ENCODE results near the gene KCNJ2.

KCNJ2 gene

GRCh38 chr17:70165383-70165782 lies 3.9 kb upstream of the KCNJ2 start:
- no peak overlapping the region for H3K4me3 ChIP-seq (ENCODE audit: low read depth, low read length, poor library complexity, severe bottlenecking)
- no peaks in the 10 kb centered on the region for H3K9me2 ChIP-seq (ENCODE audit: low read depth, low read length)
- peaks cover 21% of the 10 kb centered on the region for H3K4me1 ChIP-seq (ENCODE audit: insufficient read depth, low read length, severe bottlenecking)
- no peaks in the 10 kb centered on the region for H3K9me3 ChIP-seq (ENCODE audit: low read length)
- H3K27ac ChIP-seq (ENCODE audit: low read depth, low read length, poor library complexity, severe bottlenecking), result no peak overlapping the region
- no peak overlapping the region for H3K4me2 ChIP-seq (ENCODE audit: low read length)
- no peaks in the 10 kb centered on the region for H3K36me3 ChIP-seq (ENCODE audit: insufficient read depth, low read length)
- no peak overlapping the region for H2AFZ ChIP-seq (ENCODE audit: low read length)
- H3K27me3 ChIP-seq (ENCODE audit: insufficient read depth, low read length), result no peaks in the 10 kb centered on the region
- H4K20me1 ChIP-seq (ENCODE audit: insufficient read depth, low read length), result no peaks in the 10 kb centered on the region
- TF ChIP-seq EZH2 (IDR thresholded peaks at IDR 0.05; ENCODE audit: borderline replicate concordance, low read length) (no peak), CTCF (IDR thresholded peaks at IDR 0.05; ENCODE audit: low read length) (no peak)
- H3K9ac ChIP-seq (ENCODE audit: low read length), result no peak overlapping the region
- no peaks in the 10 kb centered on the region for H3K79me2 ChIP-seq (ENCODE audit: insufficient read depth, low read length)
- H3F3A ChIP-seq (ENCODE audit: insufficient read depth, low read length), result no peaks in the 10 kb centered on the region

- Histone ChIP-seq H4K20me1 (ENCODE audit: insufficient read depth, low read length) (no peaks in the 10 kb centered on the region), H3K4me3 (ENCODE audit: low read depth, low read length, poor library complexity, severe bottlenecking) (no peak overlapping the region), H3K79me2 (ENCODE audit: insufficient read depth, low read length) (no peaks in the 10 kb centered on the region), H3K9ac (ENCODE audit: low read length) (no peak overlapping the region), H3K4me2 (ENCODE audit: low read length) (no peak overlapping the region), H3K36me3 (ENCODE audit: insufficient read depth, low read length) (no peaks in the 10 kb centered on the region), H3K4me1 (ENCODE audit: insufficient read depth, low read length, severe bottlenecking) (peaks cover 21% of the 10 kb centered on the region), H3F3A (ENCODE audit: insufficient read depth, low read length) (no peaks in the 10 kb centered on the region), H3K9me2 (ENCODE audit: low read depth, low read length) (no peaks in the 10 kb centered on the region), H2AFZ (ENCODE audit: low read length) (no peak overlapping the region), H3K9me3 (ENCODE audit: low read length) (no peaks in the 10 kb centered on the region), H3K27me3 (ENCODE audit: insufficient read depth, low read length) (no peaks in the 10 kb centered on the region), H3K27ac (ENCODE audit: low read depth, low read length, poor library complexity, severe bottlenecking) (no peak overlapping the region)
- TF ChIP-seq EZH2 (IDR thresholded peaks at IDR 0.05; ENCODE audit: borderline replicate concordance, low read length) (no peak), CTCF (IDR thresholded peaks at IDR 0.05; ENCODE audit: low read length) (no peak)
These were observed 2.7 kb upstream of the KCNJ2 start for GRCh38 chr17:70166615-70167014.

- no peaks in the 10 kb centered on the region for H3F3A ChIP-seq (ENCODE audit: insufficient read depth, low read length)
- H3K9ac ChIP-seq (ENCODE audit: low read length), result no peak overlapping the region
These were observed 1.0 kb upstream of the KCNJ2 start for GRCh38 chr17:70168044-70168976.

More at GRCh38 chr17:70168044-70168976, 1.0 kb upstream of the KCNJ2 start:
- no peaks in the 10 kb centered on the region for H3K27me3 ChIP-seq (ENCODE audit: insufficient read depth, low read length)
- TF ChIP-seq CTCF (IDR thresholded peaks at IDR 0.05; ENCODE audit: low read length) (peak; percentile 62), EZH2 (IDR thresholded peaks at IDR 0.05; ENCODE audit: borderline replicate concordance, low read length) (no peak)
- no peaks in the 10 kb centered on the region for H3K9me3 ChIP-seq (ENCODE audit: low read length)
- no peaks in the 10 kb centered on the region for H3K9me2 ChIP-seq (ENCODE audit: low read depth, low read length)
- H3K4me1 ChIP-seq (ENCODE audit: insufficient read depth, low read length, severe bottlenecking), result peaks cover 21% of the 10 kb centered on the region
- H2AFZ ChIP-seq (ENCODE audit: low read length), result no peak overlapping the region
- H3K4me2 ChIP-seq (ENCODE audit: low read length), result peak overlapping the region; percentile 78
- H3K4me3 ChIP-seq (ENCODE audit: low read depth, low read length, poor library complexity, severe bottlenecking), result peak overlapping the region; percentile 64
- H3K36me3 ChIP-seq (ENCODE audit: insufficient read depth, low read length), result no peaks in the 10 kb centered on the region
- H4K20me1 ChIP-seq (ENCODE audit: insufficient read depth, low read length), result no peaks in the 10 kb centered on the region
- no peak overlapping the region for H3K27ac ChIP-seq (ENCODE audit: low read depth, low read length, poor library complexity, severe bottlenecking)
- no peaks in the 10 kb centered on the region for H3K79me2 ChIP-seq (ENCODE audit: insufficient read depth, low read length)
